C4-2B (cell line): ENCODE measurements around the gene NUP214.

ENCODE experiments used
- CTCF ChIP-seq: fragments of 450-650 bp; conservative IDR thresholded peaks from 2 replicates; pipeline ENCODE4 v1.5.1; 2017; ENCODE audit warnings: mild to moderate bottlenecking
- ZFX ChIP-seq: fragments of 450-650 bp; IDR thresholded peaks from 2 replicates; pipeline ENCODE4 v1.6.1; 2017

DNA sequence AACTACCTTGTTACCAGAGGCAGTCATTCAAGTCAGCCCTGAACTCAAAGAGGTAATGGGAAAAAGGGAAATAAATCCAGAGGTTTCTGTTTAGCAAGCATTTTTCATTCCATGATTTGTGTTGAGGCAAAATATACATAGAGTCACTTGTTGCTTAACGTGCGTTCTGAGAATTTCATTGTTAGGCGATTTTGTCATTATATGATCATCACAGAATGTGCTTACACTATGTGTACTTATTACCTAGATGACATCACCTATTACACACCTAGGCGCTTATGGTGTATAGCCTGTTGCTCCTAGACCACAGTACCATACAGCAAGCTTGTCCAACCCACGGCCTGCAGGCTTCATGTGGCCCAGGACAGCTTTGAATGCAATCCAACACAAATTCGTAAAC is 36.2 kb downstream of the NUP214 start:
- TF ChIP-seq CTCF = no peak
- TF ChIP-seq ZFX = no peak
